ENCODE results near the gene SIK3.

SIK3 gene

GRCh38 chr11:116913000-116913399, 185.2 kb downstream of the SIK3 start:
- no peak for DNase-seq (ENCODE audit: low read depth)
- no peak overlapping the region for H3K4me3 ChIP-seq (ENCODE audit: low read depth, low read length)

DNA sequence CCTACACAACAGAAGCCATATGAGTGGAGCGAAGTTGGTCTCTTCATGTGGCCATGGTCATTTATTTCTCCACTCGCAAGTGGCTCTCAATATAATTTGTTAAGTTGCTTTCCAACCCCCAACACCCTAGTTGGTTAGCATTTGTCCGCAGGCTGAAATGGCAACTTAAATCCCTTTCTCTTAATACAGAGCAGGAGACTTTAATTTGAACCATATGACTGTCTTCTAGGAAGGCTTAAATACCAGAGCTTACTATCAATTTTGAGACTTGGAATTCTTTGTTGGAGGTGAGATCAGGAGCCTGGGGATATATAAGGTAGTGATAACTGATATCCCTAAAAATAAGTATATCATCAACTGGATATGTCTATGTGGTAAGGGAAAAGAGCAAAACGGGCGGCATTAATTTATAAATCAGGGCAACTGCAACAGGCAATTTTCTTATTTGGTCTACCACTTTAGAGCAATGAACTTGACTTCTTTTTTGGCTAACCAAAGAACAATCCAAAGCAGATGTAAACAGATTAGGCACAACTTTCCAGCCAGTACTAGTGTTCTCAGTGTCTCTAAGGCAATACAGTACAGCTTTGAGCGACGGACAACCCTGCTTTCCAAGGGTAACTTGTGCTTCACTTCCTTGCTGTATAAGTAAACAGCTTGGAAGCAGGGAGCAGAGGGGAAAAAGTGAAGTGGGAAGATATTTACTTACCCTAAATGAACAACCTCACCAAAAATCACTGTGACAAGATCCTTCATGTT, 186.1 kb downstream of the SIK3 start:
- DNase-seq (ENCODE audit: low read depth), result no peak
- H3K4me3 ChIP-seq (ENCODE audit: low read depth, low read length), result no peak overlapping the region
- TF ChIP-seq CTCF (IDR thresholded peaks at IDR 0.05; ENCODE audit: low read depth, low read length, missing control alignments), result no peak

More at GRCh38 chr11:116913000-116913399, 185.2 kb downstream of the SIK3 start:
- TF ChIP-seq CTCF (IDR thresholded peaks at IDR 0.05; ENCODE audit: low read depth, low read length, missing control alignments), result no peak

GRCh38 chr11:116910847-116911246, 187.4 kb downstream of the SIK3 start:
- no peak for TF ChIP-seq CTCF (IDR thresholded peaks at IDR 0.05; ENCODE audit: low read depth, low read length, missing control alignments)
- H3K4me3 ChIP-seq (ENCODE audit: low read depth, low read length), result no peak overlapping the region
- no peak for DNase-seq (ENCODE audit: low read depth)

DNA sequence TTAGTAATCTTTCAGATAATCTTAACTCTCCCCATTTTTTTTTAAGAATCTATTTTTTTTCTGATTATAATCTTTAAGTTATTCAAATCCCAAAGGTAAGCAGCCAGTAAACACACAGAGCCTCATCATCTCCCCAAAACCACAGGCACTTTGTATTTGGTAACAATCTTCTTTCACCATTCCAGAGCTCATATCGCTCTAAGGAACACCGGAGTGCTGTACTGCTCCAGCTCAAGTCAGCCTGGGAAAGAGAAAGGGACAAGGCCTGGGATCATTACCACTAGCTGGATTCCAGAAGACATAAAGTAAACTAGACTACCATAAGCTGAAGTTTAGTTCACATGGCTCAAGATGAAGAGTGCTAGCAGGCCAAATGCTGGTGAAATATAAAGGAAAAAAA, 187.8 kb downstream of the SIK3 start:
- TF ChIP-seq CTCF (IDR thresholded peaks at IDR 0.05; ENCODE audit: low read depth, low read length, missing control alignments), result no peak
- H3K4me3 ChIP-seq (ENCODE audit: low read depth, low read length), result no peak overlapping the region
- no peak for DNase-seq (ENCODE audit: low read depth)

DNA sequence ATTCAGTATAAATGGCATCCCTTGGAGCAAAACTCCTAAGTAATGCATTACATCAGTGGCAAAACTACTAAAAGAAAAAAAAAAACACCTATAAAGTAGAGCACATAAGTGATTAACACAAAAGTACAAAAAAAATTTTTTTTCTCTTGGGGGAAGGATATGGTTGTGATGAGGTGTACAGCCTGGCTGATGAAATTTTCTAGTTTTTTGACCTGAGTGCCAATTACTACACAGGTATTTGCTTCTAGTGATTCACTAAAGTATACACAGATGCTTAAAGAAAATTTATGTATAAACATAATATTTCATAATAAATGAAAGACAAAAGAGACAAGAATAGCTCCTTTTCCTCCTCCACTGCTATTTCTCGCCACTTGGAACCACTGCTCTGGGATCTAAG, 189.0 kb downstream of the SIK3 start:
- no peak for TF ChIP-seq CTCF (IDR thresholded peaks at IDR 0.05; ENCODE audit: low read depth, low read length, missing control alignments)
- H3K4me3 ChIP-seq (ENCODE audit: low read depth, low read length), result no peak overlapping the region
- no peak for DNase-seq (ENCODE audit: low read depth)

DNA sequence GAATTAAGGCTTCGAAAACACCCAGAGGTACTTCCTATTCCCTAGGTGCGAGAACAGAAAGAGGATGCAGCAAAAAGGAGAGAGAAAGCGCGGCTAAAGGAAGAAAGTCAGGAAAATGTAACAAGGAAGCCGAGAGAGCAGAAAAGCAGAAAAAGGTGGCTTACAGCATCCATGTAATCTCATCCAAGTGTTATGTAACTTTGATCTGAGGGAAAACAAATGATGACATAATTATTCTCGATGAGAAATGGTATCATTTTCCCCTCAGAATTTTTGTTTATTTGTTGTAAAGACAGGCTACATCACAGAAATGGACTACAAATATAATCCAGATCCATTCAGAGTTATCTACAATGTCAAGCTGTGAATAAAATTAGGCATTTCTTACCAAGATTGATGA, 191.7 kb downstream of the SIK3 start:
- no peak for TF ChIP-seq CTCF (IDR thresholded peaks at IDR 0.05; ENCODE audit: low read depth, low read length, missing control alignments)
- H3K4me3 ChIP-seq (ENCODE audit: low read depth, low read length), result no peak overlapping the region
- DNase-seq (ENCODE audit: low read depth), result no peak

DNA sequence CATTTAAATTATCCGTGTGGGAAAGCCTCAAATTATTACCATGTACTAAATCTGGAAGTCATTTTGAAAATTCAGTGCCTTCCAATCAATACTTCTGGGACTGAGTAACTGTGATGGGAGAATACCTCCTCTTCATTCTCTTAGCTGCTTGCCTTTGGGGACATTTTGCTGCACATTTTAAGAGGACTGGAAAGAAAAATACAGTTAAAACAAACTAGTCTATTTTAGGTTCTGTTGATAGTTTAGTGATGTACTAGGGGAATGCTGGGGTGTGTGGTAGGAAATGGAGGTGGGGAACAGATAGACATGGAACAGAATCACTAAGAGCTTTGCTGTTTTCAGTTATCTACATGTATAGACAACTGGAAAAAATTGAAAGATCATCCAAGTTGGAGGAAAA, 195.1 kb downstream of the SIK3 start:
- no peak for TF ChIP-seq CTCF (IDR thresholded peaks at IDR 0.05; ENCODE audit: low read depth, low read length, missing control alignments)
- H3K4me3 ChIP-seq (ENCODE audit: low read depth, low read length), result no peak overlapping the region
- no peak for DNase-seq (ENCODE audit: low read depth)
